GM19455 (cell line): ENCODE measurements around the gene PCNX2.

Experiments used
- ATAC-seq: cut with Tn5 transposase; IDR thresholded peaks from one replicate; pipeline ENCODE4 v1.9.1; 2021; ENCODE audit not compliant: unreplicated experiment

The PCNX2 gene

DNA sequence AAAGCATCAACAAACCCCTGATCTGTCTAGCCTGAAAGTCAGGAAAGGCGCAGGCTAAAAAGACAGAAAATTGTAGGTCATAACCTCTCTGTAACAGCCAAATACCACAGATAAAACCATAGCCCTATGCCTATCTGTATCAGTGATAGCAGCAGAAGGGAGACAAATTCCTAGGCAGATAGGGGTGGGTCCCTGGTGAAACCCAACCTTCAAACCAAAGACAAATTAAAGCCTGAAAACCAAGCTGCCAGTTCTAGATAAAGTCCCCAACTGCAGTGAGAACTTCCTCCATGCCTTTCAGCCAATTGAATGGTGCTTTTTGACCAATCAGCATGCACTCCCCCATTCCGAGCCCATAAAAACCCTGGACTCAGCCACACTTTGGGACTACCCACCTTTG lies 229.8 kb downstream of the PCNX2 start:
- ATAC-seq, result no peak

DNA sequence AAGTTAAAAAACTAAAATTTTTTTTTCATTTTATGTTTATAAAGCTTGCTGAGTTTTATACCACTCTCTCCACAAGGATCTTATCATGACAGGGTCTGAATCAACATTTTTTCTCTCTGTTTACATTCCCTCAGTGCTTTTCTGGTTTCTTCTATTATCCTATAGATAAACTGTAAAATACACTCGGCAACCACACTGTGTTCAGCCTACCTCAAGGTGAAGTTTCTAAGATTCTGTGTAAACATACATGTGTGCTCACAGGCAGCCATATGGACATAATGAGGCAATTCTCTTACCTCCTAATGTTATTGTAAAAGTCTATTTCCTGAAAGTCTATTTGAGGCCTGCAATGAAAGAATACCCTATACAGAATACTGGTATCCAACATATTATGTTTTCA lies 230.5 kb downstream of the PCNX2 start:
- ATAC-seq, result no peak

DNA sequence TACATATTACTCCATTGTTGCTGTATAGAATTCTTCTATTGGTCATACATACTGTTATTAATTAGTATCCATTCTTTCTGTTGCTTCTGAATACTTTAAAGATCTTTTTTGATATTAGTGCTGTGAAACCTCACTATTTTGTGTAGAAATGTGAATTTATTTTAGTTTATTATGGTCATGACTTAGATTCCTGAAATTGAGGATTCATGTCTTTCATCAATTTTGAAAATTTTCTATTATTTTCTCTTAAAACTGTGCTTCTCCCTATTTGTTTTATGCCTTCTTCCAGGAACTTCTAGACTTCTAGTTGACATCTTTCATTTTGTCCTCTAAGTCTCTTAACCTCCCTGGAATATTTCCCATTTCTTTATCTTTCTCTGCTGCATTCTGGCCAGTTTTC lies 232.1 kb downstream of the PCNX2 start:
- ATAC-seq, result no peak

DNA sequence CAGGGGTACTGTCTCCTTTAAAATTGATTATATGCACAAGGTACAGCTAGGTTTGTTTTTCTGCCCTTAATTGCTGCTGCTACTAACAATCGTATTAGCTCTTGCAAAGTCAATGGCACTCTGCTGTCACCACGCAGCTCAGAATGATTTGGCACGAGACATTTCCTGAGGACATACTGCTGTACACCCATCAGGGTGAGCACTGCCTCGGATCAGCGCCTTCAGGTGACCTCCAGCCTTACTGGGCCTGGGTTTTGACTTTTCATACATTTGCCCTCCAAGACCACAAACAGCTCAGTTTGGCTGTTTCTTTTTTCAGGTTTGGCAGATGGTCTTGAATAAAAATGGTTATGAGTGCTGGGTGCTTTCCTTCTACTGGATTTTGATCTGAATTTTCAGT lies 234.3 kb downstream of the PCNX2 start:
- ATAC-seq, result no peak

DNA sequence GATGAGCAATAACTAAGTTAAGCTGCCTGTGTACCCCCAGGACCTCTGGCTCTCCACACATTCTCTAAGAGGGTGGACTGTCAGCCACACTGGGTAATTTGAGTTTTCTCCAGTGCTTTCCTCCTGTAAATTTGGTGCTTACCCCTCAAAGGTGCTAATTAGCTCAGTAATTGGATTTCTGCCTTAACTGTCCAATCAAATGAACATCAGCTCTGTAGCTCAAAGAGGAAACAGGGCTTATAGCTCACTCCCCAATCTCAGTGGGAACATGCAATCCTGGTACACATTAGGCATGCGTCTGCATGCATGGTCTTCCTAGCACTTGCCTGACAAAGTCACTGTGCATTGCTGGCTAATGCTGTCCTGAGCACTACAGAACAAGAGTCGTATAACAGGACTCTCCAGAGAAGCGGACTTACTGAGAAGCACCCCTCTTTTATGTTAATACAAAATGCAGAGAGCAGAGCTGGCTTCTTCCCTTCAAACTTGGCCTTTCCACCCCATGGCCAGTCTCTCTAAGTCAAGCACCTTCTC lies 235.0 kb downstream of the PCNX2 start:
- ATAC-seq, result no peak

DNA sequence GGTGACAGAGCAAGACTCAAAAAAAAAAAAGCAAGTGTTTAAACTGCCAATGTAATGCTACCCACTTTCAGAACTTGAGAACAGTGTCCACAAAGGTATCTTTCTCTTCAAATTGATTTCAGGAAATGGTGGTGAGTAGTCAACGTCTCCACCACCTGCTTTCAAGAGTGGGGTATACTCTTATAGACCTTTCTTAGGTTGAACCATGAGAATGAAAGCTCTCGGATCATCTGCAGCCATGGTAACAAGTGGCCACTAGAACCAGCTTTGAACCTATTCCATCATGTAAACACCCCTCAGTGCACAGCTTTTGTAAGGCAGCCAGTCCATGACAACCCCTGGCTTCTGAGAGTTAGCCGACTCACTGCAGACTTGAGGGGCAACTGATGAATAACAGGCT lies 237.7 kb downstream of the PCNX2 start:
- no peak for ATAC-seq

DNA sequence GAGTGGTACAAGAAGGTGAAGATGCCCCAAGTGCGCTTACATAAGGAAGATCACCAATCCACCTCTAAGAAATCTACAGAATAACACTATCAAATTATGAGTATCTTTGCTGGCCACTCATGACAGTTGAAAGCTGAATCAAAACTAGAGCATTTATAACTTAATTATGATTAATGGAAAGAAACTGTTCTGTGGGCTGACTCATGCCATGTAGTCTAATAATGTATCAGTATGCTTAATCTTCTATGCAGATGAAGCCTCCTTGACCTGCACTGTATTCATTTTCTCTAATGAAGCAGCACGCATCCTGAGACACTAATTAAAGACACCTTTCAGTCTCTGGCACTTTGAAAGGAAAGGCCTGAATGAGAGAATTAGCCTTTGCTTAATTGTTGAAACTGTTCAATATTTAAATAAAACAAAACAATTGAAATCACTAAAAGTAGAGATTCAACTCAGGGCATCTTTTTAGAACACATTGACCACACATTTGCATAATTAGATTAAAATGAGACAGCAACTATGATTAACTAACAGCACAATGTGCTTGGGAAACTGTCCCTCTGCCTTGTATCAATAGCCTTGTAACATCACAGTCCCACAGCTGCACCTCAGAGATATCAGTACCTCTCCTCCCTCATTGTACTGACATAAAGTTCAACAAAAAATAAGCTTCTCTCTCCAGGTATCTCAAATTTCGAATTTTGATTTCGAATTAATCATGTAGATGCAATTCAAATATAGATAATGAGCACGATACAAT lies 239.5 kb downstream of the PCNX2 start:
- ATAC-seq, result no peak

DNA sequence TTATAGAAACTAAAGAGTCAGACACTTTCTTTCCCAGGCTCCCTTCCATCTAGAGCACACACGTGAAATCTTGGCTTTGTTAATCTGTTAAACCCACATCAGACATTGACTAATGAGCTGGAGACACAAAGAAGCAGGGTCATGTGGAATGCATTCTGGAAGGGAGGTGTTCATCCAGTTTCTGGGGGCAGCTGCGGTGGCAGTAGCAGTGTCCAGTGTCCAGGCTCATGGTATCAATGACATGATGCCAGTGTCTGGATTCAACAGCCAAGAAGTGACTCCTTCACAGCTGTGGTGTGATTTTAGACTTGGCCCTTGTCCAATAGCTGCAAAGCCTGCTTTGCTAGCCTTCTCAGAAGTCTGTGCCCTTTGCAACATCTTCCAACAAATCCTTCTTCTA lies 249.9 kb downstream of the PCNX2 start:
- no peak for ATAC-seq

DNA sequence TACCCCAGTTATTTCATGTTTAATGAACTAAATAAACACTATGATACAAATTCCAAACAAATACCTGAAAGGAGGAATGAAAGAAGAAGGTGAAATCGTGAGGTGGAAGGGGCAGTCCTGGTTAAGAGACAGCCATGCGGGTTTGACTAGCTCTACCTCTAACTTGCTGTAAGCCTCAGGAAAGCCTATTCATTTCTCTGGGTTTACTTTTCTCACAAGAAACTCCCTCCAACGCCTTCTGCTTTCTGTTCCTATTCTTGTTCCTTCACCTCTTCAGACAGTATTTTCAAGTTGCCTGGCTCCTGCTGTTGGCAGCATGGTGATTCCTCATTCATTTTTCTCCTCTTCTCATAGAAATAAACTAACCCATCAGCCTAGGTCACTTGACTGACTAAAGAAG lies 252.7 kb downstream of the PCNX2 start:
- ATAC-seq, result no peak

DNA sequence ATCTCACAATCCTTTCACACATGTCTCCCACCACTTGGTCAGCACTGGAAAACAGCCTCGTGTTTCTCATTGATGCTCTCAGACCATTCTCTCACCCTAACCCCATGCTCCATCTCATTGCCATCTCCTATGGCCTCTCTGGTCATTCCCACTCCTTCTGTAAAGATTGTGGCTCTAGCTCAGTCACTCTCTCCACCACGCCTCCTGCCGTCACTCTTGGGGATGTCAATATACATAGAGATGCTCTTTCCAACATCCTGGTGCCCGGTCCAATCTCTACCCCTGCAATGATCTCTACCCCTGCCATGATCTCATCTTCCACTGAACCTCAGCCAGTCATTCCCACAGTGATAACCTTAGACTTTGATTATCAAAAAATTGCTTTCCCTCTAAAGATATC lies 255.0 kb downstream of the PCNX2 start:
- no peak for ATAC-seq

DNA sequence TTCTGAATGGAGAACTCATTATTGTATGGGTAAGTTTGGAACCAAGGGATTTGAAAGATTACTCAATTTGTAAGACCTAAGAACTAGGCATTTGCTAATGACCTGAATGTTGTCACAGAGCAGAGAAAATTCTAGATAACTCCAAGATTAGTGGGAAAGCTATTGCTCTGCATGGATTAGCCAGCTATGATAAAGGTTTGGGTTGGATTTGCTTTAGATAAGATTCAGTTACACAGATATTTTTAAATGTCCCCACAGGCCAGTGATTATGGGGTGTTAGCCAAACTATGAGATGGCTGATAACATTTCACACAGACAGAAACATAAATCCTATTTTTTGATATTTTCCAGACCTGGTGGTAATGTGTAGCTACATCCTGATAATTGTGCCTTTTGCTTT lies 256.9 kb downstream of the PCNX2 start:
- ATAC-seq, result no peak

DNA sequence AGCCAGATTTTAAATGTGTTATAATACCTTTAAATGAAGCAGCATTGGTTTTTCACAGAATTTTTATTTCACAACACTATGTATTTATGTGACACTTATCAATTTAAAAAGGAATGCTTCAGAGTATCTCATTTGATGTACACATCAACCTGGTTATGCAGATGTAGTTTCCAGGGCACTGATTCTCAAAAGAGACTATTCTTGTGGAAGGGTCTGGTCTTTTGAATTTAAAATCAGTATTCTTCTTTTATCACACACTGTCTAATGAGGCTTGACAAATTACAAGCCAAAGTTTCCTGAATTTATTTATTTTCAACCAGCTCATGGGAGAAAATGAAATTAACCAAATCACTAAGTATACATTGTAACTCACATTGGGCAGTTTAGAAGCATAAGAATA lies 257.7 kb downstream of the PCNX2 start:
- ATAC-seq, result no peak

DNA sequence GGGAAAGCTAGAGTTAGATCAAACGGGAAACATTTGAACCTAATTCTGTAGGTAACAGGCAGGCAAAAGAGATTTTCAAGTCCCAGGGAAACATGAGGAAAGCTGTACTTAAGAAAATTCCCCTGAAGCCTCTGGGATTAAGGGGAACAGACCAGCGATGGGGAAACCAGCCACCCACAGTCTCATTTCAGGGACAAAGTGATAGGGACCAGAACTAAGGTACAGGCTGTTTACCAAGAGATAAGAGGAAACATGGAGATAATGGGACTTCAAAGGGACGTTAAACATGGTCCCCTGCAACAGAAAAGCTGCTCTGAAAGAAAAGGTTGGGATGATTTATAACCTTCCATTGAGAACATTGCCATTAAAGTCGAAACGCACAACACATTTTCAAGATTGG lies 260.7 kb downstream of the PCNX2 start:
- ATAC-seq, result no peak

DNA sequence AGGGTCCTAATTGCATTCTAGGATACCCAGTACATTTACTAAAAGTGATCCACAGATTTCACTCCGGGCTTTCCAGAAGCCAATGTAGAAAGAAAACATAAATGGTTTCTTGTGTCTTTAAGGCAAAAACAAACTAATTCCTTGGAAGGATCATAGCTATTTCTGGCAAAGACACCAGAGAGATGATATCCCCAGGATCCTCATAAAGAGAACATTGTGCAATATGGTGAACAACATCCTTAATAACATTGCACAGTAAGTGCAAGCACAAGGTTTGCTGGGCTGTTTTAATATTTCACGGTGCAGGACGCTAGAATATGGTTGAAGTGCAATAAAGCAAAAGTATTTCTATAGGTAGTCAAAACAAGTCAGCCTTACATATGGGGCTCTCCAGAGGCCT lies 262.2 kb downstream of the PCNX2 start:
- no peak for ATAC-seq

DNA sequence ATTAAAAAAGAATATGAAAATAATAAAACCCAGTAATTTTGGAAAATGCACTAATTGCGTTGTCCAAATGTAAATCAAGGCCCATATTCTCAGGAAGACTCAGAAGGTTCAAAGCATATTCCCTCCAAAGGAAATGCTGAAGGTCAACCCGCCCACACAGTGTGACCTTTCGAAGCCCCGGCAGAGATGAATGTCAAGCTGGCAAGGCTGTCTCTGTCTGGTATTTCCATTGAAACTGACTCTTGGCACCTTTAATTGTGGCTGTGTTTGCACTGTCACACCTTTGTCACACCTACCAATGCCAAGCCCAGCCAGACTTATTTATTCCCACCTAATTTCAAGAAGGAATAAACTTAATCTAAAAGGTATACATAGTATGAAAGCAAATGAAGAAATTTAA lies 262.6 kb downstream of the PCNX2 start:
- ATAC-seq, result no peak

DNA sequence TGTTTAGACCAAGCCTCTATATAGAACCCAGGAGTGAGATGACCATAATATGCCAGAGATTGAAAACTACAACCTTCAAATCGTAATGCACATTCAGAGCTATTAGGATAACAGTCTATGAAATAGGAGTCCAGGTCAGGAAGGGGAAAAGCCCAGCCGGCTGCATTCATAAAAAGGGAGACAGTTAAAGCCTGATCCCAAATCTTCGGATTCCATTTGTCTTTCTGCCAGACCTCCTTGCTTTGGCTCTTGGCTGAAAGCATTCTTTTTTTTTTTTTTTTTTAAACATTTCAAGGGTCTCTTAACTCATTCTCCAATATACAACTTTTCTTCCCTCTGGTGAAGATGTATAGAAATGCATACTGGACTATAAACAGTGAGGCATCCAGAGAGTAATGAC lies 264.0 kb downstream of the PCNX2 start:
- ATAC-seq, result no peak

DNA sequence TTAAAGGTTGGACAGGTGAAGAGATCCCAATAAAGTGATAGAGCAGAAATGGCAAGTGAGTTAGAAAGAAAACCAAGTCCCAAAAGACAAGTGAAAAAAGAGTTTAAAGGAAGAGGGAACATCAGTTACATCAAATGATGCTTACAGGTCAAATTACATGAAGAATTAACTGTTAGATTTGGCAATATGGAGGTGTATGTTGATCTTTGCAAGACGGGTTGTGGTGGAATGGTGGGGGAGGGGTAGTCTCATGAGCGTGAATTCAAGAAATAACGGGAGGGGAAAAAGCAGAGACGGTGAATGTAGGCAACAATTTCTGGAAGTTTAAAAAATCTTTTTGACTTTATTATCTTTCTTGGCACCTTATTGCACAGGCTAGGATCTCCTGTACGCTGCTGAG lies 268.5 kb downstream of the PCNX2 start:
- ATAC-seq, result no peak

DNA sequence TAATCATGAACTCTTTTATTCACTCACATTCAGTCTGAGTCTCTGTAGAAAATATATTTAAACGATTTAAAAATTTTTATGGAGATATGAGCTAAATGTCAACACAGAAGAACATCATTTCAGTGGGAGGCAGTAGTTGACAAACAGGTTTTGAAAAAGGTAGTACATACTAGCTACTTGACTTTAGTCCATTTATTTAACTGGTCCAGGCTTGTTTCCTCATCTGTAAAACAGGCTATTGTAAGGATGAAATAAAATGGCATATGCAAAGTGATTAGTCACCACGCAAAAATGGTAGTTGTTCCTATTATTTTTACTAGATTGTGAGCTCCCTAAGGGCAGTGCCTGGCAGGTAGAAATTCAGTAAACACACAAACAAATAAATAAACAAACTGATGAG lies 270.0 kb downstream of the PCNX2 start:
- no peak for ATAC-seq

DNA sequence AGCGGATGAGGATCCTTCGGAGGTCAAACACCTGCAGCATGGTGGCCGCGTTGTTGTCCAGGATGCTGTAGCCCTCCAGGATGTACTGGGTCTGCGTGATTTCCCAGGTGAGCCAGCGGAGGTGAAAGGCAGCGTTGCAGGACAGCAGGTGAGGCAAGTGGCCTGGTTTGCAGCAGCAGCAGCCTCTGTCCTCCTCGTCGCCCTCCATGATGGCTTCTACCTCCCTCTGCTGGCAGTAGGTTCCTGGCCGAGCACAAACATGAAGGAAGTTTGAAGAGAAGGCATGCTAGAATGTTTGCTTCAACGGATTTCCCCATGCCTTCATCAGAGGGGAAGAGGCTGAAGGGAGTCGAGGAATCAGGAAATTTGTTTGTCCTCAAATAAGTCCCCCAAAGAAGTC lies 270.4 kb downstream of the PCNX2 start:
- no peak for ATAC-seq

DNA sequence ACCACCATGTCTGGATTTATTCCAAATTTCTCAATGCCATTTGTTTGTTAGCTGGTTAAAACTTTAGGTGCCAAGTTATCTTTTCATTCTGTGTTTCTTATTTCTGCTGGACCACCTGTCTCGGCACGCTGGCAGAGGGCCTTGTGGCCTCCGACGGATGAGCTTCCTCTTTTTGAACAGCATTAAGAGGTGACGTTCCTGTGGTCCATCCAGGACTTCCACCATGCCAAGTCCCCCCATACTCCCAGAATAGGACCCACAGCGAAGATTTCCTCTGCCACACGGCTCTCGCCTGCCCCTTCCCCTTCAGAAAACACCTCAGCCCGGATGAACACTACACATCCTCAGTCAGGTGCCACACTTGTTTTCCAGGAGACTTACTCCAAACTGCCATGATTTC lies 271.3 kb downstream of the PCNX2 start:
- no peak for ATAC-seq

DNA sequence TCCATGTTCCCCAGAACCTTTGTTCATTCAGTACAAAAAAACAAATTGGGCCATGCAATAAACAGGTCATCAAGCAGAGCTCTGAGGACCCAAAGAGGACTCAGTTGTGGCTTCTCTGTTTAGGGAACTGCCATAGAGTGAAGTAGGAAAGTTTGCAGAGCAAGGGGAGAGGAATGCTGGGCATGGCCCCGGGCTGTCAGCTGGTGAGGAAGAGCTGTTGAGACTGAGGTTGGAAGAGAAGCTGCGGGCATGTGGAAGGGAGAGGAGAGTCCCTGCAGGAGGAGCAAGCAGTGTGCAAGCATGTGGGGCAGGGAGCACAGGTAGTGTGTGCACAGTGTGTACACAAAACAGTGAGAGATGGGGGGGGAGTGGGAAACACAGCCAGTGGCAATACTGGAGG lies 273.3 kb downstream of the PCNX2 start:
- no peak for ATAC-seq

DNA sequence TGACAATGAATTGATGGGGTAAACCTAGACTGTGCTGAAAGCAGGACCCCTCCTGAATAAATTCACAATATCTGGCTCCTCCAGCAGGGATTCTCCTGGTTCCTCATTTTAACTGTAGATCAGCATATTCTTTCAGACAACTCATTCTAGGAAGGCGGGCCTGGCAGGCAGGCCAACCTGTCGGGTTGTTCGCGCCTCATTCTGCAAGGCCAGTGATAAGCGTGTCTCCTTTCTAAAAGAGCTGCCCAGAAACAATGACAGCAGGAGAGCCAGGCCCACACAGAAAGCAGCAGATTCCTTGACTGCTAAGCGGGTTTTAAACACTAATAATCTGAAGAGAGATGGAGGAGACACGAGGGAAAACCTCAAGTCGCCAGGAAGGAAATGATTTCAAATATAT lies 275.1 kb downstream of the PCNX2 start:
- no peak for ATAC-seq

DNA sequence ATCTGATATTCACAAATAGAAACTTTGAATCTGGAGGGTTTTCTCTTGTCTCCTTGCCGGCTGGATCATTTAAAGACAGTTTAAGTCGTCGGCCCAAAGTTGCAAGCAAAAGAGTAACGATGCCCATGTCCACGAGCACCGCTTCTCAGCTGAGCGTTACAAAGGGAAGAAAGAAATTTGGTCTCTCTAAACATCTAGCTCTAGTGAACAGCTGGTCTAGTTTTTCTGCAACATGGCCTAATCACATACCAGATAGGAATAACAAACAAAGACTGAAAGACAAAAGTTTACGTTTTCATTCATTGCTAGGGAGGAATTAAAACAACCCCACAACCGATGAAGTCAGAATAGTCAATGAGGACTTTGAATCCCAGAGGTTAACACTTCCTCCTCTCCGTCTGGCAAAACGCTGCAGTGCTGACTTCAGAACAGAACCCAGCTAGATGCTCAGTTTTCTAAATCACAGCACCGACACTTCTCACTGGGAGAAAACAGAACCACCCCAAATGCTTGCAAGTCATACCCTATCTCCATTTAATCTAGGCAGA lies 275.7 kb downstream of the PCNX2 start:
- no peak for ATAC-seq
